EL (cell line): Measurements from ENCODE around the gene SMPD1.

Source experiments
- DNase-seq: peaks from one replicate; pipeline ENCODE4 v3.0.0-alpha.2; 2016

SMPD1 gene

GRCh38 chr11:6417907-6418556 is 27.8 kb downstream of the SMPD1 start:
- no peak for DNase-seq

GRCh38 chr11:6418557-6419008 is 28.3 kb downstream of the SMPD1 start:
- DNase-seq, result no peak

DNA sequence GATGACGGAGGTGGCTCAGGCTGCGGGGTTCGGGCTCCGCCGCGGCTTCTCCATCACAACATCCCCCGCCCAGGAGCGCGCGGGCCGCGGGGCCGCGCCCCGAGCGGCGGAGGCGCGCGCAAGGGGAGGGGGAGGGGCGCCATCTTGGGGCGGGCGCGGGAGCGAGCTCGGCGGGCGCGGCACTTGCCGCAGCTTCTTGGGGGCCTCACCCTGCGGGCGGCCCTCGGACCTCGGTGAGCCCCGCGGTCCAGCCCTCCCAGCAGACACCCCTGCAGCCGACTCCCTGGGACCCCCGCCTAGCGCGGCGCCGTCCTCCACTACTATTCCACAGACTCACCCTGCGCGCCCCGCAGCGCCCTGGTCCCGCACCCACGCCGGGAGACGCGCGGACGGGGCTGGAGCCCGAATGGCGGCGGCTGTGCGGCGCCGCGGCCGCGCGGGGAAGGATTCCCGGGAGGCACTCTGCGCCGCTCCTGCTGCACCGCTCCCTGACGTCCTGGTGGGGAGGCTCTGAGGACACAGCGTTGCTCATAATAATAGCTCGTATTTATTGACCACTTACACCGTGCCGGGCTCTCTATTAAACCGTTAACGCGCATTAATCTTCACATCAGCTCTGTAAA is 28.8 kb downstream of the SMPD1 start, which contains the start of gene APBB1:
Gene APBB1 (minus strand): TSS at position 86 of the 623 bp plus-strand sequence. CDS start 7,747 bp downstream, outside the sequence.
- peak; percentile 61 for DNase-seq

DNA sequence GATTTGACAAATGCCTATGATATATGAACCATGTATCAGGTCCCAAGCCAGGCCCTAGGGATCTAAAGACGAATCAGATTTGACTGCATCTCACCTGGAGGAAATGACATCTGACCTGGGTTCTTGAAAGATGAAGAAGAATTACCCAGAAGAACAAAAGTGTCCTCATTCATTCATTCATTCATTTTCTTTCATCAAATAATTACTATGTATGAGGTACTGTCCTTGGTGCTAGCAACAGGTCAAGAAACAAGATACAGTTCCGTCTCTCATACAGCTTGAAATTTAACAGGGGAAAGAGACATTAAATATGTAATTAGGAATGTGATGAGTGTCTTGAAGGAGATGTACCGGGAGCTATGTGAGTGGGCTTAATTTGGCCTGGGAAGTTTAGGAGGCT is 30.4 kb downstream of the SMPD1 start:
- no peak for DNase-seq

DNA sequence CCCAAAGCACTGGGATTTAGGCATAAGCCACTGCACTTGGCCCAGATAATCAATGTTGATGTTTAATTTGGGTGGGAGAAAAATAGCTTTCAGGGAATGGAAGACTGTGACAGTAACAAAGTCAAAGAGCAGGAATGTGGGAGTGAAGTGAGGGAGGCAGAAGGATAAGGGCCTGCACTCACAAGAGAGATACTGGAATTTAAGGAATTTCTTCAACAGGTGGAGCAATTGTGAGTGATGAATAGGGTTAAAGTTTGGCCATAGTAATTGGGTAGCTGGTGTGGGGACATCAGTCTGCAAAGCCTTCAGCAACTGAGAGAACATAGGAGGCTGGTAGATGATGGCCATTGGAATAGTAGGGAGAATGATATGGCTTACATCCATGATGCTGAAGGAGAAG is 37.2 kb downstream of the SMPD1 start:
- no peak for DNase-seq

- peak; percentile 98 for DNase-seq
Measured at GRCh38 chr11:6431861-6432260, 41.6 kb downstream of the SMPD1 start.

DNA sequence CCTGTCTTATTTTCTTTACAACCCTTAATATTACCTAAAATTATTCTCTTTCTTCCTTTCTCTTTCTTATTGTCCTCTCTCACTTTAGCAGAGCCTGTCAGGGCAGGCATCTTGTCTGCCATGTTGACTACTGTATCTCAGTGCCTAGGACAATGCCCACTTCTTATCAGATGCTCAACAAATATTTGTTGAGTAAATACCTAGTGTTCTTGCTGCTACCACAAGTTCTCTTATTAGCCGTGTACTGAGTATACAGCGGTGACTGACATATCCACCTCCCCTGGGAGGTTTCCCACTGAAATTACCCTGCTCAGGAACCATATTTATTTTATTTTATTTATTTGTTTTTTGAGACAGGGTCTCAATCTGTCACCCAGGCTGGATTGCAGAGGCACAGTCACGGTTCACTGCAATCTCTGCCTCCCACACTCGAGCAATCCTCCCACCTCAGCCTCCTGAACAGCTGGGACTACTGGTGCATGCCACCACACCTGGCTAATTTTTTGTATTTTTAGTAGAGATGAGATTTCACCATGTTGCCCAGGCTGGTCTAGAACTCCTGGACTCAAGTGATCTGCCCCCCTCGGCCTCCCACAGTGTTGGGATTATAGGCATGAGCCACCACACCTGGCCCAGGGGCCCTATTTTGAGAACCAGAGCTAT is 43.9 kb downstream of the SMPD1 start:
- no peak for DNase-seq

DNA sequence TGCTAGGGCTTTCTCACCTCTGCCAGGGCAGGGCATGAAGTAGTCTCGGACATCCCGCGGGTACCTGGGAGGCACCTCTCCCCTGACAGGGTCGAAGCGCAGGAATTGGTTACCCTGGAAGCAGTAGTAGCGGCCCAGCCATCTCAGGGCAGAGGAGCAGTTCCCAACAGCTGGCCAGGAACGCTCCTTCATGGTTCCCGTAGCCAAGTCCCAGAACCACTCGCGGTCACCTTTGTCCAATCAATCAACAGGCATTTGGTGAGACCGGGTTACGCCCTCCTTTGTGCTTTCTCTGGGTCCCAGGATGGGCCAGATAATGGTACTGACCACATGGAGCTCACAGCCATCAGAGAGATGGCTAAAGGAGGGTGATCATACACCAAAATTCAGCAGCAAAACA is 47.1 kb downstream of the SMPD1 start:
- no peak for DNase-seq

DNA sequence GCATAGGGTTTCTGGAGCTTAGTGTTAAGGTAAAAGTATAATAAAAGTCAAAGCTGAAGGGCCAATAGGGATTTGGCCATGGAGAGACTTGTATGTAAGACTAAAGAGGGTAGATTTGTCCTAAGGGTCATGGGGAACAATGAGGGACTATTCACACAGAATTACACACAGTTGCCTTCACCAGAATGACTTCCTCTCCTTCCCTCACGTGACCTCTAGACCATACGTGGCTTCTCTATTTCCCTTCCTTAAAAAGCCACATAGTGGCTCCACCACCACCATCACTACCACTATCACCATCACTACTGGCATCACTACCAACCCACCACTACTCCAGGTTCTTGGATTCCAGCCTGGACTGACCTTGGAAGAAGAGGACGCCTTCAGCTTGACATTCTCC is 47.7 kb downstream of the SMPD1 start:
- no peak for DNase-seq

DNA sequence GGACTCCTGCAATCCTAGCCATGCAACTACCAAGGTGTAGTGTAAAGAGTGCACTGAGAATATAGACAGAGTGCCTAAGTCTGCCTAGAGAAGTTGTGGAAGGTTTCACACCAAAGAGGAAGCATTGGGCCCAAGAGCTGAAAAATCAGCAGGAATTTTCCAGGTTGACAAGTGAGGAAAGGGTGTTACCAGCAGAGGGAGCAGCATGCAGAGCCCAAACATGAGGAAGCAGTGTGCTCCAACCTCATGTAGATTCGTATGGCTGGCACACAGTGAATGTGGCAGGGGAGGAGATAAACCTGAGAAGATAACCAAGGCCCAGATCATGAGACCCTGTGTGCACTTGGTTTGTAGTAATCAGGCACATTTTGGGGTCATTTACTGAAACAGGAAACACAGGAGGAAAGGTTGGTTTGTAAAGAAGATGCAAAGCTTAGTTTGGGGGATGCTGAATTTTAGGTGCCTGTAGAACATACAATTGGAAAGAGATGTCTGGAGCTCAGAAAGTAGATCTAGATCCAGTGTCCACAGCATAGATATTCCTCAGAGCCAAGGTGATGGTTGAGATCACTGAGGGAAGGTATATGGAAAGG is 48.8 kb downstream of the SMPD1 start:
- DNase-seq, result peak; percentile 61

DNA sequence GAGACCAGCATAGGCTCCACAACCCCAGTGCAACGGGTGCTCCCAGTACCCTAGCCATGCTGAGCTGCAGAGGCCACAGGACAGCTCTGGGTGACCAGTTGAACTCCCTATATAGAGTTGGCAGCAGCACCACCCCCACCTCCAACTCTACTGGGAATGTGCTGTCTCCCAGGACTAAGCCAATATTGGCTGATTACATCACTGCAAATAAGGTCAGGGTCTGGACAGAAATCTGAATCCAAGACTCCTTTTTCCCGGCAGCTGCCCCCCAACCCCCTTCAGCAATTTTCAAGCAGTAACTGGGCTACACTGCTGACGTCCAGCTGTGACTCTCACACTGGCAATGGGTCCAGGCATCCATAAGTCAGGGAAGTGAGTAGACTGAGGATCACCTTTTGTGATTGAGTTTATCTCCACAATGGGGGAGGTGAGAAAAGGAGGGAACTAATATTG is 50.7 kb downstream of the SMPD1 start, which contains the start of gene HPX:
Gene HPX (minus strand): TSS at position 82 of the 453 bp plus-strand sequence. CDS start 24 bp downstream, at position 58.
- DNase-seq, result no peak

- DNase-seq, result no peak
Measured at GRCh38 chr11:6442441-6442840, 52.2 kb downstream of the SMPD1 start.

- DNase-seq, result peak; percentile 60
Measured at GRCh38 chr11:6443269-6444003, 53.2 kb downstream of the SMPD1 start.
